Coronary artery (tissue), 2 donors: ENCODE data around the gene ATG3.

Experiments used
- DNase-seq: peaks from one replicate; pipeline ENCODE4 v3.0.0-alpha.2; 2017; ENCODE audit warnings: low spot score
- H3K27ac ChIP-seq, 2 donors: fragments of 200-600 bp; sonication (generic); one replicate each; pipeline ENCODE4 v1.5.1; 2016 to 2019
- H3K4me3 ChIP-seq: fragments of 200-600 bp; sonication (generic); 2 replicates; pipeline ENCODE4 v1.5.1; 2016; ENCODE audit warnings: mild to moderate bottlenecking, moderate library complexity
- TF ChIP-seq, protein P1 (sequence below): fragments of 200-600 bp; sonication (generic); IDR thresholded peaks from one replicate; pipeline ENCODE4 v1.5.1; 2019; ENCODE audit warnings: antibody characterized with exemption

The ATG3 gene

DNA sequence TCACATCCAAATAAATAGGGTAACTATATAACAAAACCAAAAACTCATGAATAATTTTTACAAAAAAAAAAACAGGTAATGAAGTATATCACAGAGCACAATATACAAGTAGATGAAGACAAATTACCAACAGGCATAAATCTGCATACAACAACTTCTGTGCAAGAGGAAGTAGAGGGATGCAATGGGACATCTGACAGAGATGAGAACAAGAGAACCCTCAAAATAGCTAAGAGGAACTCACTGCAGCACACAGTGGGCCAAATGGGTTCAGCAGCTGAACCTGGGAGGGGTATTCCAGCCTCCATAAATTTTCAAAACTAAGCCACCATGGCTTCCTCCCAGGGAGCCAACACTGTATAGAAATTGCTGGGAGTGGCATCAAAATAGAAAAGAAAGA lies 52.9 kb downstream of the ATG3 start:
- TF ChIP-seq, protein P1, sequence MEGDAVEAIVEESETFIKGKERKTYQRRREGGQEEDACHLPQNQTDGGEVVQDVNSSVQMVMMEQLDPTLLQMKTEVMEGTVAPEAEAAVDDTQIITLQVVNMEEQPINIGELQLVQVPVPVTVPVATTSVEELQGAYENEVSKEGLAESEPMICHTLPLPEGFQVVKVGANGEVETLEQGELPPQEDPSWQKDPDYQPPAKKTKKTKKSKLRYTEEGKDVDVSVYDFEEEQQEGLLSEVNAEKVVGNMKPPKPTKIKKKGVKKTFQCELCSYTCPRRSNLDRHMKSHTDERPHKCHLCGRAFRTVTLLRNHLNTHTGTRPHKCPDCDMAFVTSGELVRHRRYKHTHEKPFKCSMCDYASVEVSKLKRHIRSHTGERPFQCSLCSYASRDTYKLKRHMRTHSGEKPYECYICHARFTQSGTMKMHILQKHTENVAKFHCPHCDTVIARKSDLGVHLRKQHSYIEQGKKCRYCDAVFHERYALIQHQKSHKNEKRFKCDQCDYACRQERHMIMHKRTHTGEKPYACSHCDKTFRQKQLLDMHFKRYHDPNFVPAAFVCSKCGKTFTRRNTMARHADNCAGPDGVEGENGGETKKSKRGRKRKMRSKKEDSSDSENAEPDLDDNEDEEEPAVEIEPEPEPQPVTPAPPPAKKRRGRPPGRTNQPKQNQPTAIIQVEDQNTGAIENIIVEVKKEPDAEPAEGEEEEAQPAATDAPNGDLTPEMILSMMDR = no peak
- DNase-seq = no peak
- no peak overlapping the region for H3K27ac ChIP-seq
- H3K4me3 ChIP-seq = no peak overlapping the region

DNA sequence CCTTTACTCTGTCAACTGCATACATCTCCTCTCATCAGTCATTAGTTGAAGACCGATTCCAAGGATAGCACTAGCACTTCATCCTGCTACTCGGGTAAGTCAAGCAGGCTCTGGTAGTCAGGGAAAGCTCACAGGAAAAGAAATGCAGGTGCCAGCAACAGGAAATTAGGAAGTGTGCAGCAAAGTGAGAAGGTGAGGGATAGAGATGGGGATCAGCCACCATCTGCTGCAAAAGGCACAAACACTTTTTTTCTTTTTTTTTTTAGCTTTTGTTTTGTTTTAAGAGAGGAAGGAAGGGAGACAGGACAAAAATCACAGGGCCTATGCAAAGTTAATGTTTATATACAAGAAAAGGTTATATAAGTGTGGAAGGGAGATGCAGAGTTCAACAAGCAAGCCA lies 53.5 kb downstream of the ATG3 start:
- Histone ChIP-seq H3K27ac (no peak overlapping the region), H3K4me3 (no peak overlapping the region)
- no peak for DNase-seq
- TF ChIP-seq, protein P1 = no peak

- Histone ChIP-seq H3K27ac (no peak overlapping the region), H3K4me3 (no peak overlapping the region)
- no peak for DNase-seq
- TF ChIP-seq, protein P1 = no peak
These were observed 55.9 kb downstream of the ATG3 start for GRCh38 chr3:112505907-112506306.

DNA sequence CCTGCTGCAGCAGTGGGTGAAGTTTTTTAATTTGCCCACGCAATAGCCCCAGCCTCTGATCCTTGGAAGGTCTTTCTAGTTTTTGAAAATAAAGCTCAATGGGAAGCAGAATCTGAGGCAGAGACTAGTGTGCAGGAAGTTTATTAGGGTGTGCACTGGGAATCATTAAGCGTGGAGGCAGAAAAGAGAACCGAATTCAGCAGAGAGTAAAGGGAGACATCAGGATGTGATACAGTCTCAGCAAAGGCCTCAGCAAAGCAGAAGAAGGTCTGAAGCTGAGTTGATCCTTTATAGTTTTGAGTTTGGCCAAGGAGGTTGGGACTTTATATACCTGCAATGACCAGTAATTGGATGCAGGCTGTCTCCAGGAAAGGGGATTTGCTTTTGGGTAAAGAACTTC lies 57.6 kb downstream of the ATG3 start:
- TF ChIP-seq, protein P1 = no peak
- Histone ChIP-seq H3K4me3 (no peak overlapping the region), H3K27ac (no peak overlapping the region)
- no peak for DNase-seq

DNA sequence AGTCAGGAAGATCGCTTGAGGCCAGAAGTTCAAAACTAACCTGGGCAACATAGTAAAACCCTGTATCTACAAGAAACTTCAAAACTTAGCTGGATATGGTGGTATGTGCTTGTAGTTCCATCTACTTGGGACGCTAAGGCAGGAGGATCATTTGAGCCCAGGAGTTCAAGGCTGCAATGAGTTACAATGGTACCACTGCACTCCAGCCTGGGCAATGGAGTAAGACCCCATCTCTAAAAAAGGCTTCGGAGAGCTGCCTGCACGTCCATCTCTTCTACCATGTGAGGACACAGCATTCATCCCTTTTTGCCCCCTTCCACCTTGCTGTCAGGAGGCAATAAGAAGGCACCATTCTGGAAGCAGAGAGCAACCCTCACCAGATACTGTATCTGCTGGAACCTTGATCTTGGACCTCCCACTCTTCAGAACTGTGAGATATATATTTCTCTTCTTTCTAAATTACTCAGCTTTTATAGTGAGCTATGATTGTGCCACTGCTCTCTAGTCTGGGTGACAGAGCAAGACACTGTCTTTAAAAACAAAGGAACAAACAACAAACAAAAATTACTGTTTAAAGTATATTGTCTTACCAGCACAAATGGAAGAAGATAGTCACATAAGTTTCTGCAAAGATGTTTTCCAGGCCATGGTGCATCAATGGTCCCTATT lies 58.3 kb downstream of the ATG3 start:
- TF ChIP-seq, protein P1 = no peak
- no peak for DNase-seq
- no peak overlapping the region for H3K27ac ChIP-seq
- H3K4me3 ChIP-seq = no peak overlapping the region

DNA sequence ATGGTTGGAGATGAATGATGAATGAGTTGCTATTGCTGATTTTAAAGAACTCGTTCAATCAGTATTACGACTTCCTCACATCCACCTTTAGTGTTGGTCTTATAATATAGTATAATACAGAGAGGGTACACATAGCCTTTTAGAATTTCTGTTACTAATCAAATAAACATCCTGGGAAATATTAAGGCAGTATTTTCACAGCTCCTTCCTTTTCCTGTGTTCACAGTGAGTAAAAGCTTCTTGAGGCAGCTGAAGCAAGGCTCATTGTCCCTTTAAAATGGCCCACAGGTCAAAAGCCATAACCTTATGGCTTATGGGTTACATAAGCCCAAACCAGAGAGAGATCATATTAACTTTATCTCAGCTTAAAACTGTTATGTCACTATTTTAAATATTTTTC lies 61.1 kb downstream of the ATG3 start:
- TF ChIP-seq, protein P1 = no peak
- no peak for DNase-seq
- Histone ChIP-seq H3K27ac (no peak overlapping the region), H3K4me3 (no peak overlapping the region)

DNA sequence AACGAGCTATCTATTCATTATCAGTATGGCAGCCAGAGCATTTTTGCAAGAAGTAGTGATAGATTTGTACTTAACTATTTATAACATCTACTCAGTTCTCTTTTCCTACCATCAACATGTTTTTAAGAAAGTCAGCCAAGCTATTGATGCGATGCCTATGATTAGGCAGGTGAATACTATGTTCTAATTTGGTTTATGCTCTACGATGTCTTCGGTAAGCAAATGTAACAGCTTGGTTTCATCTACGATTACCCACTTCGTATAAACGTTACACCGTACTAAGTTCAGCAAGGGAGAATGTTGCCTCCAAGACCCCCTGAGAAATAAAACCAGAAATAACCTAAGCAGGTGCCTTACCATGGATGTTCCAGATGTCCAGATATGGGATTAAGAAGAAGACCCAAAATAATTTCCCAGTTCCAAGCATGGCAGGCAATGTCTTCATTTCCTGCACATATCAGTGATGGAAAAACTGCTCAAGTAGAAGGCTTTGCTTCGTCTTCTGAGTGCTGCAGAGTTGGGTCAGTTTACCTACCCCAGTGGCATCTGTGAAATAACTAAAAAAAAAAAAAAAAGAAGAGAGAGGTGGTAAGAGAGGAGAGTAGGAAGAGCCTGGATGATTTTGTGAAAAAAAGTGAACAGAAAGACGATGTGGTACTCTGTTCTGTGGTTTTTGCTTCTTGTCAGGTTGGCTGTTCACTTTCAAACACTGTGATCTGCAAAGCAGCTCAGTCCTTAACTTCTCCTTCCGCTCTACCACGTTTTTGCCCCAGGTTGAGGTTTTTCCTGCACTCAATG lies 62.6 kb downstream of the ATG3 start, which contains the start of gene BTLA:
BTLA (minus strand) TSS at position 559 of the 798 bp plus-strand sequence; CDS start at position 445, 114 bp downstream.
- DNase-seq = no peak
- Histone ChIP-seq H3K27ac (no peak within 1 kb of the TSS), H3K4me3 (no peak within 1 kb of the TSS)
- TF ChIP-seq, protein P1 = no peak
